MM.1S (cell line): ENCODE data around the gene DSTN.

Experiments used
- EZH2 ChIP-seq: fragments of 300-600 bp; sonication (generic); optimal IDR thresholded peaks from 2 replicates; pipeline ENCODE3; 2017; ENCODE audit warnings: low read depth, mild to moderate bottlenecking, antibody characterized with exemption, low read length, mixed read lengths
- TF ChIP-seq, protein P1 (sequence below): fragments of 300-600 bp; sonication (generic); IDR thresholded peaks from 2 replicates; pipeline ENCODE4 v1.5.1; 2016; ENCODE audit warnings: antibody characterized with exemption, low read length, mixed read lengths

DNA sequence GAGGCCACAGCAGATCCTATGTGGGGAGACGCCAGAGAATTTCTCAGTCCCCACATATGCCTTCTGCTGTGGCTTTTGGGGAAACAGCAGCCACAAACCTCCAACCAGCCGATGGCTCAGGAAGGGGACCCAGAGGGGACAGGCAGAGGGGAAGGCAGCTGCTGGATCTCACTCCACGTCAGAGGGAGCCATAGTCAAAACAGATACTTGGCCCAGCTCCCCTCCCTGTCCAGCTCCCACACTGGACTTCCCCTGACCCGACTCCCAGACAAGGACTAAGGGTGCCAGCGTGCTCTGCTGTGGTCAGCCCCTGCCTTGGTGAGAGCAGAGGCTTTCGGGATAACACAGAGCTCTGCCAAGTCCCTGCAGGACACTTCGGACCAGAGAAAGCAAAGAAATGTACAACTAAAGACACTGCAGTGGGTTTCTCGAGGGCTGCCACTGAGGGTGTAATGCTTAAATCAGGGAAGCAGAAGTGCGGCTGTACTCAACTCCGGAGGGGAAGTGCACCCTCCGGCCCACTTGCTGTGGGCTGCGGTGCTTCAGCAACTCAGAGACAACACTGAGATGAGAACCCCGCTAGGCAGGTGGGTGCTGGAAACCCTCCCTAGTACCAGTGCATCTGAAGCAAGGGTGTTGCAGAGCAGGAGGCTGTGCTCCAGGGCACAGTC, 64.9 kb downstream of the DSTN start:
- TF ChIP-seq, protein P1, sequence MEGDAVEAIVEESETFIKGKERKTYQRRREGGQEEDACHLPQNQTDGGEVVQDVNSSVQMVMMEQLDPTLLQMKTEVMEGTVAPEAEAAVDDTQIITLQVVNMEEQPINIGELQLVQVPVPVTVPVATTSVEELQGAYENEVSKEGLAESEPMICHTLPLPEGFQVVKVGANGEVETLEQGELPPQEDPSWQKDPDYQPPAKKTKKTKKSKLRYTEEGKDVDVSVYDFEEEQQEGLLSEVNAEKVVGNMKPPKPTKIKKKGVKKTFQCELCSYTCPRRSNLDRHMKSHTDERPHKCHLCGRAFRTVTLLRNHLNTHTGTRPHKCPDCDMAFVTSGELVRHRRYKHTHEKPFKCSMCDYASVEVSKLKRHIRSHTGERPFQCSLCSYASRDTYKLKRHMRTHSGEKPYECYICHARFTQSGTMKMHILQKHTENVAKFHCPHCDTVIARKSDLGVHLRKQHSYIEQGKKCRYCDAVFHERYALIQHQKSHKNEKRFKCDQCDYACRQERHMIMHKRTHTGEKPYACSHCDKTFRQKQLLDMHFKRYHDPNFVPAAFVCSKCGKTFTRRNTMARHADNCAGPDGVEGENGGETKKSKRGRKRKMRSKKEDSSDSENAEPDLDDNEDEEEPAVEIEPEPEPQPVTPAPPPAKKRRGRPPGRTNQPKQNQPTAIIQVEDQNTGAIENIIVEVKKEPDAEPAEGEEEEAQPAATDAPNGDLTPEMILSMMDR = no peak
- no peak for TF ChIP-seq EZH2
